PC-9 (cell line): ENCODE measurements around the gene PDE6C. TPM values are rescaled to one million over a fixed set of nuclear protein-coding genes. Genes with fewer than 3 reads are reported as not detected.

ENCODE experiments used
- BruUV-seq: library from RNA; stranded (reverse); fragments of 400-500 nt; replicated peaks from 2 replicates; lab custom pipeline; 2021; lab: Mats Ljungman, UMichigan
- CTCF ChIA-PET: fragments of 300-600 bp; sonication (Branson Sonifier 250); formaldehyde crosslinking; loops from one replicate; lab custom pipeline; 2022; ENCODE audit warnings: antibody characterized with exemption; lab: Charles Lee
- POLR2A ChIA-PET: fragments of 300-600 bp; sonication (Branson Sonifier 250); formaldehyde crosslinking; loops from one replicate; lab custom pipeline; 2022; ENCODE audit warnings: antibody characterized with exemption; ENCODE audit not compliant: unreplicated experiment; lab: Charles Lee
- DNase-seq, 2 experiments: peaks; one replicate each; pipeline versions ENCODE4 v3.0.0 to v3.0.0-alpha.2; 2015 to 2022; ENCODE audit warnings: mixed read lengths in 1 of 2
- H2AFZ ChIP-seq: fragments of 200-600 bp; sonication (generic); 2 replicates; pipeline ENCODE4 v1.8.1; 2017; ENCODE audit warnings: antibody characterized with exemption
- H3F3A ChIP-seq: fragments of 200-600 bp; sonication (generic); 2 replicates; pipeline ENCODE4 v1.8.1; 2017; ENCODE audit warnings: antibody characterized with exemption, mild to moderate bottlenecking, low read depth; ENCODE audit not compliant: insufficient read depth
- H3K27ac ChIP-seq: fragments of 200-600 bp; sonication (generic); 2 replicates; pipeline ENCODE4 v1.6.1; 2016; ENCODE audit warnings: mixed run types
- H3K27me3 ChIP-seq: fragments of 200-600 bp; sonication (generic); 2 replicates; pipeline ENCODE4 v1.6.1; 2016; ENCODE audit warnings: low read depth, mixed run types; ENCODE audit not compliant: insufficient read depth
- H3K36me3 ChIP-seq: fragments of 200-600 bp; sonication (generic); 2 replicates; pipeline ENCODE4 v1.6.1; 2016; ENCODE audit warnings: low read depth, mixed run types
- H3K4me1 ChIP-seq: fragments of 200-600 bp; sonication (generic); replicated peaks from 2 replicates; pipeline ENCODE4 v1.6.1; 2016; ENCODE audit warnings: mixed run types; ENCODE audit not compliant: insufficient read depth
- H3K4me2 ChIP-seq: fragments of 200-600 bp; sonication (generic); 2 replicates; pipeline ENCODE4 v1.6.1; 2017; ENCODE audit warnings: mixed run types
- H3K4me3 ChIP-seq: fragments of 200-600 bp; sonication (generic); 2 replicates; pipeline ENCODE4 v1.6.1; 2016; ENCODE audit warnings: mixed run types
- H3K79me2 ChIP-seq: fragments of 200-600 bp; sonication (generic); 2 replicates; pipeline ENCODE4 v1.6.1; 2017; ENCODE audit warnings: low read depth, mixed run types
- H3K9me2 ChIP-seq: fragments of 200-600 bp; sonication (generic); 2 replicates; pipeline ENCODE4 v1.8.1; 2017; ENCODE audit warnings: mild to moderate bottlenecking; ENCODE audit not compliant: insufficient read depth
- H3K9me3 ChIP-seq: fragments of 200-600 bp; sonication (generic); 2 replicates; pipeline ENCODE4 v1.8.1; 2016; ENCODE audit warnings: low read depth; ENCODE audit not compliant: insufficient read depth
- H4K20me1 ChIP-seq: fragments of 200-600 bp; sonication (generic); 2 replicates; pipeline ENCODE4 v1.8.1; 2017; ENCODE audit not compliant: insufficient read depth
- CTCF ChIP-seq: fragments of 200-600 bp; sonication (generic); conservative IDR thresholded peaks from 2 replicates; pipeline ENCODE4 v1.6.1; 2017; ENCODE audit warnings: mixed run types, antibody characterized with exemption, mild to moderate bottlenecking, moderate library complexity
- EZH2 ChIP-seq: fragments of 200-600 bp; sonication (generic); IDR thresholded peaks from 2 replicates; pipeline ENCODE4 v1.8.0; 2017; ENCODE audit warnings: antibody characterized with exemption, low read depth
- intact Hi-C: fragments of 100-400 bp; cut with micrococcal nuclease; formaldehyde crosslinking; loops from one replicate; pipeline ENCODE4 v1.10.0; 2022; ENCODE audit not compliant: unreplicated experiment
- total RNA-seq: library from RNA; stranded (reverse); gene quantifications from 2 replicates; pipeline ENCODE4 v1.2.3, GENCODE V29; 2021

PDE6C gene
- total RNA-seq, 1 experiment from 2014 or later, result not detected

- Histone ChIP-seq H3K4me3 (no peak overlapping the region), H2AFZ (no peak overlapping the region), H3F3A (no peaks in the 10 kb centered on the region), H3K4me2 (no peak overlapping the region), H3K27me3 (no peaks in the 10 kb centered on the region), H3K9me3 (no peaks in the 10 kb centered on the region), H3K79me2 (no peaks in the 10 kb centered on the region), H3K27ac (no peak overlapping the region), H3K4me1 (no peaks in the 10 kb centered on the region), H3K36me3 (no peaks in the 10 kb centered on the region), H3K9me2 (no peaks in the 10 kb centered on the region), H4K20me1 (no peaks in the 10 kb centered on the region)
- no TSS peak for BruUV-seq
- TF ChIP-seq CTCF, result no peak
- no peak for TF ChIP-seq EZH2
- ChIA-PET POLR2A (no interaction called here), CTCF (no interaction called here)
- DNase-seq, result no peak
- intact Hi-C loops, result no loop called here
Observed at GRCh38 chr10:93603023-93603422, 9.3 kb upstream of the PDE6C start.

GRCh38 chr10:93604146-93604545 lies 8.2 kb upstream of the PDE6C start:
- Histone ChIP-seq H2AFZ (no peak overlapping the region), H3K4me2 (no peak overlapping the region), H3K27ac (no peak overlapping the region), H4K20me1 (no peaks in the 10 kb centered on the region), H3K9me3 (no peaks in the 10 kb centered on the region), H3K27me3 (no peaks in the 10 kb centered on the region), H3K4me1 (no peaks in the 10 kb centered on the region), H3F3A (no peaks in the 10 kb centered on the region), H3K36me3 (no peaks in the 10 kb centered on the region), H3K9me2 (no peaks in the 10 kb centered on the region), H3K4me3 (no peak overlapping the region), H3K79me2 (no peaks in the 10 kb centered on the region)
- intact Hi-C loops, result no loop called here
- ChIA-PET POLR2A (no interaction called here), CTCF (interaction anchor here (0.5 kb wide), 1 partner anchor 48 kb away, joined by 5 read pairs; no protein-coding TSS in a partner anchor)
- no peak for TF ChIP-seq EZH2
- TF ChIP-seq CTCF, result no peak
- BruUV-seq, result no TSS peak
- DNase-seq, result no peak

GRCh38 chr10:93608421-93608820 lies 3.9 kb upstream of the PDE6C start:
- H3K9me2 ChIP-seq, result no peaks in the 10 kb centered on the region
- H3K4me1 ChIP-seq, result no peaks in the 10 kb centered on the region
- H3F3A ChIP-seq, result no peaks in the 10 kb centered on the region
- no peak for TF ChIP-seq EZH2
- H3K4me3 ChIP-seq, result no peak overlapping the region
- no peak for DNase-seq
- no peaks in the 10 kb centered on the region for H3K9me3 ChIP-seq
- H3K4me2 ChIP-seq, result no peak overlapping the region
- H2AFZ ChIP-seq, result no peak overlapping the region
- CTCF ChIA-PET, result no interaction called here
- POLR2A ChIA-PET, result no interaction called here
- H4K20me1 ChIP-seq, result no peaks in the 10 kb centered on the region
- H3K27me3 ChIP-seq, result no peaks in the 10 kb centered on the region
- no peaks in the 10 kb centered on the region for H3K79me2 ChIP-seq
- H3K36me3 ChIP-seq, result no peaks in the 10 kb centered on the region
- no TSS peak for BruUV-seq
- intact Hi-C loops, result no loop called here
- no peak overlapping the region for H3K27ac ChIP-seq

- no peaks in the 10 kb centered on the region for H3K79me2 ChIP-seq
- POLR2A ChIA-PET, result no interaction called here
- H4K20me1 ChIP-seq, result no peaks in the 10 kb centered on the region
- no peaks in the 10 kb centered on the region for H3K36me3 ChIP-seq
- no peak overlapping the region for H2AFZ ChIP-seq
- no peak overlapping the region for H3K4me2 ChIP-seq
- intact Hi-C loops, result no loop called here
- H3K27ac ChIP-seq, result no peak overlapping the region
- CTCF ChIA-PET, result no interaction called here
- H3K4me1 ChIP-seq, result no peaks in the 10 kb centered on the region
- no peaks in the 10 kb centered on the region for H3F3A ChIP-seq
- no peaks in the 10 kb centered on the region for H3K27me3 ChIP-seq
- no peak for DNase-seq
- no peaks in the 10 kb centered on the region for H3K9me3 ChIP-seq
- no TSS peak for BruUV-seq
- no peak for TF ChIP-seq EZH2
- no peak for TF ChIP-seq CTCF
- no peaks in the 10 kb centered on the region for H3K9me2 ChIP-seq
- no peak overlapping the region for H3K4me3 ChIP-seq
Observed at GRCh38 chr10:93613126-93613525, 789 bp downstream of the PDE6C start.
